Skin of body (tissue), 2 donors: Measurements from ENCODE around the gene IPO4. TPM values are rescaled to one million over a fixed set of nuclear protein-coding genes. Genes with fewer than 3 reads are reported as not detected.

Source experiments
- DNase-seq: peaks from one replicate; lab custom pipeline; 2025; lab: John Stamatoyannopoulos, UW
- total RNA-seq: library from RNA; depleted of rRNA; stranded (reverse); fragments of >200 nt; gene quantifications from one replicate; pipeline ENCODE4 v1.2.3, GENCODE V29; 2014

Gene IPO4
- total RNA-seq, 1 donor from 2014 or later = 22.8 TPM

DNA sequence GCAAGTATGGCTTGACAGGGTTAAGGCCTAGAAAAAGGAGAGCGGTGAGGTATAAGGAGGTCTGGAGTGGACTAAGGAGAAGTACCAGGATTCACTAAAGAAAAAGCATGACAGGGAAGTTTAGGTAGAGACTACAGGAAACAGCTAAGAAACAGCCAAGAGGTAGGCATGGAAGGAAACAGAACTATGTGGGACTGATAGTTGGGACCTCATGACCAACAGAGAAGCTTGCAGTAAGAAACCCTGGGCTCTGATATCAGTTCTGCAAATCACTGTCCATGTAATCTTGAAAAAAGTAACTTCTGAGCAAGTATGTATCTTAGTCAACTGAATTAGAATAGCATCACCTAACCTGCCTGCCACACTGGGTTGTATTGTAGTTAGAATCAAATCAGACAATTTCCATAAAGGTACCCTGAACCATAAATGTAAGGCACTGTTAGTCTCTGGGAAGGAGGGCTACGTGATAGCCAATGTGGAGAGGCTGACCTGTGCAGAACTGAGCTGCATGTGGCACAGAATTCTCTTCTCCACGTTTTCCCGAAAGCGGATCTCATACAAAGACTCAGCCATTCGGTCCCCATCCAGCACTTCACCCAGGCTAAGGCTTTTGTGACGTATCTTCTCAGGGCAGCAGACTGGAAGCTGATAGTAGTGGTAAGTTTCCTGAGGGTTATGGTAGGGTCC lies 5.7 kb upstream of the IPO4 start:
- no peak for DNase-seq

DNA sequence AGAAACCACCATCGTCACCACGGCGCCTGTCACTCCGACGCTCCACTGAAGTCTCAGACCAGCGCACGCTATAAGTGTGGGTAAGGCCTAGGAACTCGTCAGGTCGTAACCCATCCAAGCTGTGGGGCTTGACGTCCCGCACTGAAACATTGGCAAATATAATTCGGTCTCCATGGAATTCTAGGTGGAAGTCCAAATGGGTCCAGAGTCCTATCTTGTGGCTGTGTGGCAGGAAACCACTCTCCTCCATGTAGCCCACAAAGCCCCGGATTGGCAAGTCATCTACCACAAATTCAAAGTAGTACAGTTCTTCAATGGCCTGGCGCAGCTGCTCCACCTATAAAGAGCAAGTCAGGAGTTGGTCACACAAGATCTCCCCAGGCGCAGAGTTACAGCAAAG lies 4.3 kb upstream of the IPO4 start:
- no peak for DNase-seq

GRCh38 chr14:24190416-24190815 lies 1.8 kb upstream of the IPO4 start:
- DNase-seq = no peak

DNA sequence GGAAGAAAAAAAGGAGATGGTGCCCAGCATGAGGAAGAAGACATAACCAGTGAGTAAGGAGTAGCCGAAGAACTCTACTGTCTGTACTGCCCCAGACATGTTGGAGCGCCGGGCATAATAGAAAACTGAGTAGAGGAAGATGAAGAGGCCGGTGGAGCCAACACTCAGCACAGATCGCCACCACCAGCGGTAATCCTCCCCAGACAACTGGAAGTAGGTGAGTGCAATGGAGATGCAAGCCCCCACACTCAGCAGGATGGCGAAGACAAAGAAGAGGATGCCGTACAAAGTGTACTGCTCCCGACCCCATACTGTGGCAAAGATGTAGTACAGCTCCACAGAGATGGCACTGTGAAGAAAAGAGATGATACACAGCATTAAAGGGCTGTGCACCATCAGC lies 844 bp upstream of the IPO4 start:
- DNase-seq = no peak

GRCh38 chr14:24189059-24189375 lies 401 bp upstream of the IPO4 start:
- DNase-seq = no peak

DNA sequence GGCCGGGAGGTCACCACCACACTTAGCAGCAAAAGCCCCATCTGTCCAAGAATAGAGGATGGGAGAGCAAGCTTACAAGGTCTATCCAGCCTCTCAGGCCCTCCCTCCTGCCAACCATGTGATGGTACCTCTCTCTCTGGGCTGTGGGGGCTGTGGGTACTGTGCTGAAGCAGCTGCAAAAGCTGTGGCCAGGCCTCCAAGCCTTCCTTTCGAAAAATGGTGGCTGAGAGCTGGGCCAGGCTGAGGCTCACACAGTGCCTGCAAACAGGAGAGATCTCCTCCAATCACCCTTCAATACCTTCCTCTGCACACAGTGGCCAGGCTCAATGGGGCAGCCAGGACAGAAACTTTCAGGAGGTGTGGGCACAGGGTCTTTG lies 1.1 kb downstream of the IPO4 start:
- no peak for DNase-seq

GRCh38 chr14:24186831-24187538 lies 1.6 kb downstream of the IPO4 start:
- no peak for DNase-seq

DNA sequence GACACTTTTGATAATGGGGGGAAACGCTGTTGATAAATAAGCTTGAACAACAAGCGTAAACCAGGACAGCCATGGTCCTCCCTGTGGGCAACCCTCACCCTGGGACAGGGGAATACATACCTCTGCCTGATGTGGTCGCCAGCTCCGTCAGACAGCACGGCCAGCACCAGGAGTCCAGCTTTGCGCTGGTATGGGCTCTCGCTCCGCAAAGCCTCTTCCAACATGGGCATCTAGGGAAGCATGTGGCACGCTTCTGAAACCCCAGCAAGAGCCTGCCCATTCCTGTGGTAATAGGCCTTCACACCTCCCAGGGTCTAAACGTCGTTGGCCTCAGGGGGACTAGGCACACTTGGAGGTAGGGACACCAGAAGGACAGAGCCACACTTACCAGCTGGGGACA lies 2.9 kb downstream of the IPO4 start:
- DNase-seq = no peak

DNA sequence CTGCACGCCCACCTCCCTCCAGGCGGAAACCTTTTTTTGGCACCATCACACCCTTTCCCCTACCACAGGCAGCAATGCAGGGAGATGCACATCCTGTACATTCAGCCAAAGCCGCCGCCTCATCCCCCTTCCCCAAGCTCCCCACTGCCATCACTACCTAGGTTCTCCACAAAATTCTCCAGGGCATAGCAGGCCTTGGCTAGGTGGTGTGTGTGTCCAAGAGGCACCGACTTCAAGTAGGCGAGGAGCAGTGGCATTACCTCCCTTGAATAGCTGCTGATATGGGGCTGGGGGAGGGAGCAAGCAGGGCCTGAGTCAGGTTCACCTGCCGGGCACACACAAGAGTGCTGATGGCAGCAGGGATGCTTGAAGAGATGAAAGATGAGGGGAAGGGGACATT lies 3.6 kb downstream of the IPO4 start:
- DNase-seq = no peak

GRCh38 chr14:24184104-24184970 lies 4.3 kb downstream of the IPO4 start:
- no peak for DNase-seq

- no peak for DNase-seq
Observed at GRCh38 chr14:24183014-24183481, 5.6 kb downstream of the IPO4 start.

- no peak for DNase-seq
Observed at GRCh38 chr14:24182110-24182882, 6.3 kb downstream of the IPO4 start.

DNA sequence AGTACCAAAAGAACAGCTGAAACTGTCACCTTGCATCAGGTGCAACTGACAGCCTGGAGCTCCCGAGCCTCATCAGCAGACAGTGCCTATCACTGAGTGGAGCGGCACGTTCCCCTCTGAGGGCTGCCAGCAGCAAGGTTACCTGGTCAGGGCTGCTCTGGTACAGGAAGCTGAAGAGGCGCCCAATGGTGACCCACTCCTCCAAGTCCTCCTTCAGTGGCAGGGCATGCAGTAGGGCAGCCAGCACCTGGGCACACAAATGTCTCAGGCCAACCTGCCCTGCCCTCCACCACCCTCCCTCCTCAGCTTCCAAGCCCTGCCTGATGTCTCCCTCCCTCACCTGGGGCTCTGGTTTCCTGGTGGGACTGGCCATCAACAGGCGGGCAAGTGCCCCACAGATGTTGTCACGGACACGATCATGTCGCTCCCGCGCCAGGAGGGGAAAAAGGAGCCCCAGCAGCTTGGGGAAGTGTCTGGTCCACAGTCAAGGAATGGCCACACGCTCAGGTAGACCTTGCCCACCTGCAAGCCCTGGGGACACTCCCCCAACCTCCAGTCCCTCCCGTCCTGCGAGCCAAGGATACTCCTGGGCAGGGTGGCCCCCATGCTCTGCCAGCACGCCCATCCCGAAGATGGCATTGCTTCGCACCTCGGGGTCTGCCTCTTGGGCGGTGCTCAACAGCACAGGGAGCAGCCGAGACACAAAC lies 7.1 kb downstream of the IPO4 start:
- no peak for DNase-seq

- no peak for DNase-seq
Observed at GRCh38 chr14:24179961-24180796, 8.4 kb downstream of the IPO4 start.

GRCh38 chr14:24179294-24179960 lies 9.2 kb downstream of the IPO4 start:
- DNase-seq = no peak

- no peak for DNase-seq
Observed at GRCh38 chr14:24178399-24179178, 10.0 kb downstream of the IPO4 start.

DNA sequence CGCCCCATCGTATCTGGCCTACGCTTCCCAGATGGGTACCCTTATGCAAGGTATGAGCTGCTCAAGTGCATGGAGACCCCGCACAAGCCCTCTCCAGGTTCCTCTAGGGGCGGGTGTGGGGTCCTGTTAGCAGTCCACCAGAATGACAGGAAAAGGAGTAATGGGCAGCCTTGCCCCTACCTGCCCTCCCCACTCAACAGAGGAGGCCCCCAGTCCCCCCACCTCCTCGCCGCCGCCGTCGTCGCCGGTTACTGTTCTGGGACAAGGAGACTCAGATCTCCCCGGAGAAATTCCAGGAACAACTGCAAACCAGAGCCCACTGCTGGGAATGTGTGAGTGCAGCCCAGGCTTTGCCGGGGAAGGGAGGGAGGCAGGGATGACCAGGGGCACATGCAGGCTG lies 10.7 kb downstream of the IPO4 start:
- no peak for DNase-seq

GRCh38 chr14:24177041-24177825 lies 11.4 kb downstream of the IPO4 start:
- no peak for DNase-seq
